Stimulated activated CD8-positive, alpha-beta memory T cell treated with anti-CD3 and anti-CD28 coated beads, Interleukin-12 subunit alpha, Interleukin-12 subunit beta, amount 100 ng/mL, for 24 hours (primary cell): ENCODE data around the gene CAT.

Experiments
- DNase-seq: peaks from one replicate; pipeline ENCODE4 v3.0.0-alpha.2; 2020; ENCODE audit errors: extremely low read depth

CAT gene

GRCh38 chr11:34425360-34425759 lies 13.4 kb upstream of the CAT start:
- no peak for DNase-seq

- DNase-seq: no peak
Measured at GRCh38 chr11:34425867-34426266, 12.9 kb upstream of the CAT start.

- DNase-seq: no peak
Measured at GRCh38 chr11:34426766-34427185, 12.0 kb upstream of the CAT start.

- DNase-seq: no peak
Measured at GRCh38 chr11:34427186-34427805, 11.4 kb upstream of the CAT start.

GRCh38 chr11:34431979-34432378 lies 6.8 kb upstream of the CAT start:
- no peak for DNase-seq

GRCh38 chr11:34432822-34433221 lies 5.9 kb upstream of the CAT start:
- no peak for DNase-seq

- no peak for DNase-seq
Measured at GRCh38 chr11:34433899-34434298, 4.8 kb upstream of the CAT start.

GRCh38 chr11:34437224-34438125 lies 1.3 kb upstream of the CAT start:
- no peak for DNase-seq

GRCh38 chr11:34439610-34440198 lies 970 bp downstream of the CAT start:
- DNase-seq: no peak

- no peak for DNase-seq
Measured at GRCh38 chr11:34441814-34442213, 3.1 kb downstream of the CAT start.

- DNase-seq: no peak
Measured at GRCh38 chr11:34443136-34443535, 4.4 kb downstream of the CAT start.

GRCh38 chr11:34444428-34444827 lies 5.7 kb downstream of the CAT start:
- DNase-seq: no peak

- DNase-seq: no peak
Measured at GRCh38 chr11:34445956-34446355, 7.2 kb downstream of the CAT start.

GRCh38 chr11:34446386-34446785 lies 7.7 kb downstream of the CAT start:
- DNase-seq: no peak

- no peak for DNase-seq
Measured at GRCh38 chr11:34447044-34447443, 8.3 kb downstream of the CAT start.

- no peak for DNase-seq
Measured at GRCh38 chr11:34448223-34448994, 9.7 kb downstream of the CAT start.

GRCh38 chr11:34449013-34449412 lies 10.3 kb downstream of the CAT start:
- DNase-seq: no peak

GRCh38 chr11:34451053-34451452 lies 12.3 kb downstream of the CAT start:
- DNase-seq: no peak

GRCh38 chr11:34454308-34455032 lies 15.7 kb downstream of the CAT start:
- no peak for DNase-seq

GRCh38 chr11:34457607-34458006 lies 18.9 kb downstream of the CAT start:
- no peak for DNase-seq

- DNase-seq: no peak
Measured at GRCh38 chr11:34458525-34458924, 19.8 kb downstream of the CAT start.
